Measurements from ENCODE around the gene YEATS4.

Gene YEATS4

GRCh38 chr12:69331909-69332684 lies 27.4 kb upstream of the YEATS4 start:
- no peak overlapping the region for H3K9ac ChIP-seq (ENCODE audit: low read length)
- no peak overlapping the region for H3K27ac ChIP-seq (ENCODE audit: low read depth, low read length)
- no peaks in the 10 kb centered on the region for H3K4me1 ChIP-seq (ENCODE audit: control insufficient read depth, insufficient read depth, low read length)
- no peaks in the 10 kb centered on the region for H3K36me3 ChIP-seq (ENCODE audit: control insufficient read depth, insufficient read depth, low read length)
- no peaks in the 10 kb centered on the region for H3K27me3 ChIP-seq (ENCODE audit: control insufficient read depth, insufficient read depth, low read length)
- H3K4me3 ChIP-seq (ENCODE audit: low read length) = peak overlapping the region; percentile 61

- no peak overlapping the region for H3K4me3 ChIP-seq (ENCODE audit: low read length)
- no peaks in the 10 kb centered on the region for H3K4me1 ChIP-seq (ENCODE audit: control insufficient read depth, insufficient read depth, low read length)
- H3K27me3 ChIP-seq (ENCODE audit: control insufficient read depth, insufficient read depth, low read length) = no peaks in the 10 kb centered on the region
- H3K27ac ChIP-seq (ENCODE audit: low read depth, low read length) = no peak overlapping the region
- no peak overlapping the region for H3K9ac ChIP-seq (ENCODE audit: low read length)
- H3K36me3 ChIP-seq (ENCODE audit: control insufficient read depth, insufficient read depth, low read length) = no peaks in the 10 kb centered on the region
Measured at GRCh38 chr12:69332815-69333358, 26.7 kb upstream of the YEATS4 start.

- H3K4me3 ChIP-seq (ENCODE audit: low read length) = no peak overlapping the region
- no peaks in the 10 kb centered on the region for H3K4me1 ChIP-seq (ENCODE audit: control insufficient read depth, insufficient read depth, low read length)
- no peak overlapping the region for H3K9ac ChIP-seq (ENCODE audit: low read length)
- no peak overlapping the region for H3K27ac ChIP-seq (ENCODE audit: low read depth, low read length)
- no peaks in the 10 kb centered on the region for H3K27me3 ChIP-seq (ENCODE audit: control insufficient read depth, insufficient read depth, low read length)
- H3K36me3 ChIP-seq (ENCODE audit: control insufficient read depth, insufficient read depth, low read length) = no peaks in the 10 kb centered on the region
Measured at GRCh38 chr12:69334158-69334557, 25.4 kb upstream of the YEATS4 start.

DNA sequence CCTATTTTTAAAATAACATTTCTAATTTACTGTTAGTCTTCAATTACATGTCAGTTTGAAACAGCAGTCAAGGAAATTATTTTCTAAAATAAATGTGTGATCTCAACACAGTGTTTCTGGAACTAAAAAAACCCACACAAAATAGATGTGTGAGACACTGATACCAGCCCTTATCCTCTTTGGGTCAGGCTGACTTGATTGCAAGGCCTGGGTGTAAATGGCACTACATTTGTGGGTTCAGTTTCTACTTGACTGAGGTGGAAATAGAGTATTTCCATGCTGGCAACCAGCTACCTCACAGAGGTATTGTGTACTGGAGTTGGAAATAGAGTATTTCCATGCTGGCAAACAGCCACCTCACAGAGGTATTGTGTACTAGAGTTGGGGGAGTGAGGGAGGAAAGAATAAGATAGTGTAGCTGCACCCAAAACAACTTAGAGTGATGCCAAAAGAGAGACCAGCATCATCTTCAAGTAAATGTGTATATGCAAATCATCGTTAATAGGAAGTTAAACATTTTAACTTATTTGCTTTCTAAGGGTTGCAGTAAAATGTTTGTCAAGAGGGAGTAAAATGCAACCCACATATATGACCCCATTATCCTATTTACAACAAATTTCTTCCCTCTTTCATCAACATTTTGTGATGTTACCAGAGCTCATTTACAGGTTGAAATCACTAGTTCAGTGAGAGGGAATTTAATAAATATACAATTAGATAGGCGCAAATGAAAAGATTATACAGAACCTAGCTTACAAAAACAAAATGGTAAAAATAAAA lies 22.0 kb upstream of the YEATS4 start:
- no peak overlapping the region for H3K9ac ChIP-seq (ENCODE audit: low read length)
- no peak overlapping the region for H3K4me3 ChIP-seq (ENCODE audit: low read length)
- H3K4me1 ChIP-seq (ENCODE audit: control insufficient read depth, insufficient read depth, low read length) = no peaks in the 10 kb centered on the region
- H3K27me3 ChIP-seq (ENCODE audit: control insufficient read depth, insufficient read depth, low read length) = no peaks in the 10 kb centered on the region
- H3K27ac ChIP-seq (ENCODE audit: low read depth, low read length) = no peak overlapping the region
- H3K36me3 ChIP-seq (ENCODE audit: control insufficient read depth, insufficient read depth, low read length) = no peaks in the 10 kb centered on the region

GRCh38 chr12:69338120-69338859 lies 21.3 kb upstream of the YEATS4 start:
- H3K36me3 ChIP-seq (ENCODE audit: control insufficient read depth, insufficient read depth, low read length) = no peaks in the 10 kb centered on the region
- H3K27ac ChIP-seq (ENCODE audit: low read depth, low read length) = no peak overlapping the region
- H3K27me3 ChIP-seq (ENCODE audit: control insufficient read depth, insufficient read depth, low read length) = no peaks in the 10 kb centered on the region
- no peak overlapping the region for H3K9ac ChIP-seq (ENCODE audit: low read length)
- no peak overlapping the region for H3K4me3 ChIP-seq (ENCODE audit: low read length)
- no peaks in the 10 kb centered on the region for H3K4me1 ChIP-seq (ENCODE audit: control insufficient read depth, insufficient read depth, low read length)

GRCh38 chr12:69338936-69339335 lies 20.6 kb upstream of the YEATS4 start:
- Histone ChIP-seq H3K36me3 (ENCODE audit: control insufficient read depth, insufficient read depth, low read length) (no peaks in the 10 kb centered on the region), H3K27me3 (ENCODE audit: control insufficient read depth, insufficient read depth, low read length) (no peaks in the 10 kb centered on the region), H3K9ac (ENCODE audit: low read length) (no peak overlapping the region), H3K4me3 (ENCODE audit: low read length) (no peak overlapping the region), H3K4me1 (ENCODE audit: control insufficient read depth, insufficient read depth, low read length) (no peaks in the 10 kb centered on the region), H3K27ac (ENCODE audit: low read depth, low read length) (no peak overlapping the region)

DNA sequence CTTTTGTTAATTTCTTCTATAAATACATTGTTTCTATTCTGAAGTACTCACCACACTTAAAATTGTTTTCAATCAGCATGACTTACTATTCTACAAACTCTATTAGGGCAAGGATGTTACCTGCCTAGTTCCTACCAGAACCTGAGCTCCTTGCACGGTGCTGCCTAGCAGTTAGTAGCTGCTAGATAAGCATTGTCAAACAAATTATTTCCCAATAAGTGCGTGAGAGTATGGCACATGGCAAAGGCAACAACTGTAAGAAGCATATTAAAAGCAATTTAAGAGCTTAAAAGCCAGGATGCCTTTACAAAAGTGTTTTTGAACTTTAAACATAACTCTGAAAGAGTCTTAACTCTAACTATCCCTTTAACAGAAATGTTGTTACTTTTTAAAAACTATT lies 19.5 kb upstream of the YEATS4 start:
- Histone ChIP-seq H3K4me1 (ENCODE audit: control insufficient read depth, insufficient read depth, low read length) (no peaks in the 10 kb centered on the region), H3K4me3 (ENCODE audit: low read length) (no peak overlapping the region), H3K27ac (ENCODE audit: low read depth, low read length) (no peak overlapping the region), H3K27me3 (ENCODE audit: control insufficient read depth, insufficient read depth, low read length) (no peaks in the 10 kb centered on the region), H3K9ac (ENCODE audit: low read length) (no peak overlapping the region), H3K36me3 (ENCODE audit: control insufficient read depth, insufficient read depth, low read length) (no peaks in the 10 kb centered on the region)

DNA sequence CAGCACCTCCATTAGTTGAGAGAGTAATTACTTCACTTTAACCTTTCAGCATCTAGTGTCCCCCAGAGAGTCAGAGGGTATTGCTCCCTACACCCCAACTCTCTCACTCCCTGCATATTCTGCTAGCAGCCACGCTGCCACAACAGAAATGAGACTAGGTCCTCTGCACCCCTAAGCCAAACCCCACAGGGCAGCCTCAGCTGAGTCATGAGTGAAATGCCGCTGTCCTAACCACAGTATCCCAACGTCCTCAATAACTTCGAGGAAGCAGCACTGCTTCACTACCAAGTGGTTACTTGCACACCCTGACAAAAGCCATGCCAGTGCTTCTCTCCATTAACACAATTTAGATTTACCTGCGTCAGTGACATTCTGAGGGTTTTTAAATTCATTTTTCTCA lies 18.2 kb upstream of the YEATS4 start:
- Histone ChIP-seq H3K27ac (ENCODE audit: low read depth, low read length) (no peak overlapping the region), H3K4me3 (ENCODE audit: low read length) (no peak overlapping the region), H3K4me1 (ENCODE audit: control insufficient read depth, insufficient read depth, low read length) (no peaks in the 10 kb centered on the region), H3K36me3 (ENCODE audit: control insufficient read depth, insufficient read depth, low read length) (no peaks in the 10 kb centered on the region), H3K9ac (ENCODE audit: low read length) (no peak overlapping the region), H3K27me3 (ENCODE audit: control insufficient read depth, insufficient read depth, low read length) (no peaks in the 10 kb centered on the region)

DNA sequence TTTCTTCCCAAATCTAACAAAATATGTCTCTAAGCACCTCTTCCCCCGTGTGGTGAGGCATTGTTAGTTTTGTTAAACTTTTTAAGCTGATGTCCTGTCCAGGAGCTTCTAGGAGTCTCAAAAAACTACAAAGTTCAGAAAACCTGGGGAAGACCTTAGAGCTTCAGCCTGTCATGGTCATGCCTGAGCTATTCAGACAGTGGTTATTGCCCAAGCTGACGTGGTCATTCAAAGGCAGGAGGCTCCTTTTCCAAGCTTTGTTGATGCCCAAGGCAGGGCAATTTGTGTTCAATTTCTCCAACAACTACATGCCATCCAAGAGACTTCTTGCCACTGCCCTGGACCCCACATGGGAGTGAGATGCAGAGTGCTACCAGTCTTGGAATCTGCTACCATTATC lies 17.1 kb upstream of the YEATS4 start:
- Histone ChIP-seq H3K4me1 (ENCODE audit: control insufficient read depth, insufficient read depth, low read length) (no peaks in the 10 kb centered on the region), H3K27ac (ENCODE audit: low read depth, low read length) (no peak overlapping the region)

DNA sequence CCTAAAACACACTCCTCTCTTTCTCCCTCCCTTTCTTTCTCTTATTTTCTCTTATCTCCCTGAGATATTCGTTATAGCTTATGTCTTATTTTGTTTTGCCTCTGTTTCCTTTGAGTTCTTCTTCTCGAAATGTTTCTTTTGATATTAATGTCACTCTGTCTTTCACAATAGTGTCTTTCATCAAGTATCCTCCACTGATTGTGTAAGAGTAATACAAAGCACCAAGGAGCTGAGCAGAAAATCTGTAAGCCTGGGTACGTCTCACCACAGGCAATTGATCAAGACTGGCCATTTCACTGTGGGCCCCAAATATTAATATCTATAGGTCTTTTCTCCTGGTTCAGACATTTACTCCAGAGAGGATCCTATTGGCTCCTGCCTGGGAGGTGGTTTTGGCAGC lies 16.2 kb upstream of the YEATS4 start:
- no peaks in the 10 kb centered on the region for H3K27me3 ChIP-seq (ENCODE audit: control insufficient read depth, insufficient read depth, low read length)
- no peaks in the 10 kb centered on the region for H3K36me3 ChIP-seq (ENCODE audit: control insufficient read depth, insufficient read depth, low read length)
- no peak overlapping the region for H3K4me3 ChIP-seq (ENCODE audit: low read length)
- H3K4me1 ChIP-seq (ENCODE audit: control insufficient read depth, insufficient read depth, low read length) = no peaks in the 10 kb centered on the region
- no peak overlapping the region for H3K27ac ChIP-seq (ENCODE audit: low read depth, low read length)
- no peak overlapping the region for H3K9ac ChIP-seq (ENCODE audit: low read length)

More for the DNA sequence above, 17.1 kb upstream of the YEATS4 start:
- Histone ChIP-seq H3K36me3 (ENCODE audit: control insufficient read depth, insufficient read depth, low read length) (no peaks in the 10 kb centered on the region), H3K9ac (ENCODE audit: low read length) (no peak overlapping the region), H3K27me3 (ENCODE audit: control insufficient read depth, insufficient read depth, low read length) (no peaks in the 10 kb centered on the region), H3K4me3 (ENCODE audit: low read length) (no peak overlapping the region)

- Histone ChIP-seq H3K4me1 (ENCODE audit: control insufficient read depth, insufficient read depth, low read length) (no peaks in the 10 kb centered on the region), H3K36me3 (ENCODE audit: control insufficient read depth, insufficient read depth, low read length) (no peaks in the 10 kb centered on the region), H3K4me3 (ENCODE audit: low read length) (no peak overlapping the region), H3K9ac (ENCODE audit: low read length) (no peak overlapping the region), H3K27me3 (ENCODE audit: control insufficient read depth, insufficient read depth, low read length) (no peaks in the 10 kb centered on the region), H3K27ac (ENCODE audit: low read depth, low read length) (no peak overlapping the region)
Measured at GRCh38 chr12:69343885-69344612, 15.5 kb upstream of the YEATS4 start.

GRCh38 chr12:69345077-69345476 lies 14.5 kb upstream of the YEATS4 start:
- Histone ChIP-seq H3K4me3 (ENCODE audit: low read length) (no peak overlapping the region), H3K9ac (ENCODE audit: low read length) (no peak overlapping the region), H3K27ac (ENCODE audit: low read depth, low read length) (no peak overlapping the region), H3K36me3 (ENCODE audit: control insufficient read depth, insufficient read depth, low read length) (no peaks in the 10 kb centered on the region), H3K27me3 (ENCODE audit: control insufficient read depth, insufficient read depth, low read length) (no peaks in the 10 kb centered on the region), H3K4me1 (ENCODE audit: control insufficient read depth, insufficient read depth, low read length) (no peaks in the 10 kb centered on the region)
